Posterior cingulate gyrus (tissue), 11 donors: ENCODE results near the gene PTGES3.
"Not testable (repeated sequence)": the region's sequence is repeated elsewhere in the genome, so short reads cannot be mapped to it uniquely, and the experiment has no call there.

ENCODE experiments used
- DNase-seq, 10 donors: peaks; one replicate each; pipeline versions ENCODE4 v3.0.0 to v3.0.0-alpha.2; 2020 to 2021; ENCODE audit warnings: mixed read lengths in 3 of 10
- intact Hi-C: fragments of 100-400 bp; cut with DNase I; formaldehyde crosslinking; loops from one replicate; pipeline ENCODE4 v1.15.1; 2023

PTGES3 gene

GRCh38 chr12:56713345-56713744 lies 25.3 kb upstream of the PTGES3 start:
- no peak for DNase-seq
- intact Hi-C loops, result no loop called here

GRCh38 chr12:56709759-56710376 lies 21.8 kb upstream of the PTGES3 start:
- no peak for DNase-seq
- intact Hi-C loops, result no loop called here

DNA sequence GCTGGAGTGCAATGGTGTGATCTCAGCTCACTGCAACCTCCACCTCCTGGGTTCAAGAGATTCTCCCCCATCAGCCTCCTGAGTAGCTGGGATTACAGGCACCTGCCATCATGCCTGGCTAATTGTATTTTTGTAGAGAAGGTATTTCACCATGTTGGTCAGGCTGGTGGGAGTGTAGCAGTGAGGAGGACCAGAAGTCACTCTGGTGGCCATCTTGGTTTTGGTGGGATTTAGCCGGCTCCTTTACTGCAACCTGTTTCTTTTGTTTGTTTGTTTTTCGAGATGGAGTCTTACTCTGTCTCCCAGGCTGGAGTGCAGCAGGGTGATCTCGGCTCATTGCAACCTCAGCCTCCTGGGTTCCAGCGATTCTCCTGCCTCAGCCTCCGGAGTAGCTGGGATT lies 16.4 kb upstream of the PTGES3 start:
- intact Hi-C loops, result not testable (repeated sequence)
- peak in 1 of 10 donors; percentile 8 for DNase-seq

GRCh38 chr12:56699020-56699661 lies 11.1 kb upstream of the PTGES3 start:
- DNase-seq, result no peak
- intact Hi-C loops, result no loop called here

GRCh38 chr12:56695327-56696101 lies 7.4 kb upstream of the PTGES3 start:
- intact Hi-C loops, result no loop called here
- DNase-seq, result no peak

DNA sequence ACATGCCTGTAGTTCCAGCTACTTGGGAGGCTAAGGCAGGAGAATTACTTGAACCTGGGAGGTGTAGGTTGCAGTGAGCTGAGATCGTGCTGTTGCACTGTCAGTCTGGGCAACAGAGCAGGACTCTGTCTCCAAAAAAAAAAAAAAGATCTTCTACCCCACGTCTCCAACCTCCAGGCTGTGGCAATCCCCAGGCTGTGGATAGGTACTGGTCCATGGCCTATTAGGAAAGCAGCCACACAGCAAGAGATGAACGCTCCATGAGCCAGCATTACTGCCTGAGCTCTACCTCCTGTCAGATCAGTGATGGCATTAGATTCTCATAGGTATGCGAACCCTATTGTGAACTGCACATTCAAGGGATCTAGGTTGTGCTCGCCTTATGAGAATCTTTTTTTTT lies 6.1 kb upstream of the PTGES3 start:
- intact Hi-C loops, result no loop called here
- DNase-seq, result no peak

GRCh38 chr12:56688846-56689109 lies 694 bp upstream of the PTGES3 start:
- no peak for DNase-seq
- intact Hi-C loops, result loop anchor here (1.0 to 2.0 kb wide), 2 partner anchors 37 to 52 kb away; partner anchors contain the start of gene NACA

DNA sequence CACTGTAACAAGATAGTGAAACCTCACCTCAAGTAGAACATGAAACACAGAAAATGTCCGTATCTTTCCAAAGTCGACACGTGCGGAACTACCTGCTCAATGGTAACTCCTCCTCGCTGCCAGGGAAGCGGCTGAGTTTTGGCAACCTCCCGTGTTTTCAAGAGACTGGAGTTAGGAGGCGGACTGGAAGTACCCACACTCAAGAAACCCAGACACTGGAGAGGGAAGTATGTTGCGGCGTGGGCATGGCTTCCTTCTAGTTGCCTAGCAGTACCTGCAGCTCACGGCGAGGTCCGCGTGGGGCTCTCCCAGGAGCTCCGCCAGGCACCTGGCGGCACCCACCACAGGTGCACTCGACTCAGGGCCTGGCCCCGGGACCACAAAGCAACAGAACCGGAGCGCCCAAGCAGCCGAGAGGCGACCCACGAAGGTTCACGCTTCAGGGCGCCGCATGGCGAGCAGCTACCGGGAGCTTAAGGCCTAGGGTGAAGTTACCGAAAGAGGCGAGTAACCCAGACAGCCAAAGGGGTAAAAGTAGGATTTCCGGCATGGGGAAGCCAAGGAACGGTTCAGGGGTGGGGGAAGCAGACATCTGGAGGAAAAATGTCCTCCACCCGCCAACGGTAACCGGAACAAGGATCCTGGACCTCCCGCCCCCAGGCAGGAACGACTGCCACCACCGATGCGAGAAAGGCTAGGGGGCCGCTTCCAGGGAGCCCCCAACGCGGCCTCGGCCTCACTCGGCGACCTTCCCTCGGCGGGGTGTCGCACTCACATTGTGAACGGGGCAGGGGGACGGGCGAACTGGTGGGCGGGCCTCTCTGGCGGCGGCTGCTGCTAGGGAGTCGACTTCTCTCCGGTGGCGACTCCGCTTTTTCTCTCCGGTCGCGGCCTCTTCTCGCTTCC lies 608 bp downstream of the PTGES3 start:
- intact Hi-C loops, result loop anchor here (1.0 to 2.0 kb wide), 2 partner anchors 38 to 51 kb away; partner anchors contain the start of gene NACA
- DNase-seq, result peak in 9 of 10 donors; percentile 20 to 91 (median 46)

- intact Hi-C loops, result no loop called here
- DNase-seq, result peak in 1 of 10 donors; percentile 37
Measured at GRCh38 chr12:56684745-56685359, 3.2 kb downstream of the PTGES3 start.

DNA sequence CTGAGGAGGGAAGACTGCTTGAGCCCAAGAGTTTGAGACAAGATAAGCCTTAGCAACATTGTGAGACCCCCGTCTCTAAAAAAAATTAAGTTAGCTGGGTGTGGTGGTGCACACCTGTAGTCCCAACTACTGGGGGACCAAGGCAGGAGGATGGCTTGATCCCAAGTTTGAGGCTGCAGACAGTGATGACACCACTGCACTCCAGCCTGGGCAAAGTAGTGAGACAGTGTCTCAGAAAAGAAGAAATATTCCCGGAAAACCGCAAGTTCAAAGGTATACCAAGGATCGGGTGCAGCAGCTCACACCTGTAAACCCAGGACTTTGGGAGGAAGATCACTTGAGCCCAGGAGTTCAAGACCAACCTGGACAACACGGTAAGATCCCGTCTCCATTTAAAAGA lies 5.8 kb downstream of the PTGES3 start:
- DNase-seq, result no peak
- intact Hi-C loops, result no loop called here

DNA sequence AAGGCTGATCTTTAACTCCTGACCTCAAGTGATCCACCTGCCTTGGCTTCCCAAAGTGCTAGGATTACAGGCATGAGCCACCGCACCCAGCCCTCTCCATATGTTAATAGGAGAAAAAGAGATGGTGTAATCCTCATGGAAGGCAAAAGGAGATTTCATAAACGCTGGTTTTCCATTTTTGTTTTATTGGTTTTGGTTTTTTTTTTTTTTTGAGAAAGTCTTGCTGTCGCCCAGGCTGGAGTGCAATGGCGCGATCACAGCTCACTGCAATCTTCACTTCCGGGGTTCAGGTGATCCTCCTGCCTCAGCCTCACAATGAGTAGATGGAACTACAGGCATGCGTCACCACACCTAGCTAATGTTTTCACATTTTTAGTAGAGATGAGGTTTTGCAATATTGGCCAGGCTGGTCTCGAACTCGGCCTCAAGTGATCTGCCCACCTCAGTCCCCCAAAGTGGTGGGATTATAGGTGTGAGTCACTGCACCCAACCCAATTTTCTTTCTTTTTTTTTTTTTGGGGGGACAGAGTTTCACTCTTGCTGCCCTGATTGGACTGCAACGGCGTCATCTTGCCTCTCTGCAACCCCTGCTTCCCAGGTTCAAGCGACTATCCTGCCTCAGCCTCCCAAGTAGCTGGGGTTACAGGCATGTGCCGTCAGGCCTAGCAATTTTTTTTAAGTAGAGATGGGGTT lies 8.1 kb downstream of the PTGES3 start:
- DNase-seq, result no peak
- intact Hi-C loops, result no loop called here

DNA sequence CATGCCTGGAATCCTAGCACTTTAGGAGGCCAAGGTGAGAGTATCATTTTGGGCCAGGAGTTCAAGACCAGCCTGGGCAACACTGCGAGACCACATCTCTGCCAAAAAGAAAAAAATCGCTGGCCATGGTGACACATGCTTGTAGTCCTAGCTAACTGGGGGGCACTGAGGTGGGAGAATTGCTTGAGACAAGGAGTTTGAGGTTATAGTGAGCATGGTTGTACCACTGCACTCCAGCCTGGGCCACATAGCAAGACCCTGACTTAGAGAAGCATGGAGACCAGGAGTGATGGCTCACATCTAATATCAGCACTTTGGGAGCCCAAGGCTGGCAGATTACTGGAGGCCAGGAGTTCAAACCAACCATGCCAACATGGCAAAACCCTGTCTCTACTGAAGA lies 9.2 kb downstream of the PTGES3 start:
- intact Hi-C loops, result no loop called here
- no peak for DNase-seq

DNA sequence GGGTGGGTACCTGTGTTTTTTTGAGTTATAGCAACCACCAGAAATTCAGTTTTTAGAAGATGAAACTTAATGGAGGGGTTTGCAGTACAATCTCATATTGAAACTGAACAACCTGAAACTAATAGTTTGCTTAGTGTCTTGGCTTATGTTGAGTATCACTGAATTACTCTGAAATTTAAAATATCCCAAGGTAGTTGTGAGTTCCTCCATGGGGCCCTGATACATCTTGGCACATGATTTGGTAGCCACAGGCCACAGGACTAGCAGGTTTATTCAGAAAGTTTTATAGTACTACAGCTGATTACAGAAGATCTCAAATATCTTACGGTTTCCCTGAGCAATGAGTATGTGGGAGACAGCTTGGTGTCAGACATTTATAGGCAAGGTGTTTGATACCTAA lies 10.4 kb downstream of the PTGES3 start:
- intact Hi-C loops, result no loop called here
- DNase-seq, result no peak

- no peak for DNase-seq
- intact Hi-C loops, result no loop called here
Measured at GRCh38 chr12:56676851-56677580, 11.1 kb downstream of the PTGES3 start.

GRCh38 chr12:56671608-56672007 lies 16.5 kb downstream of the PTGES3 start:
- intact Hi-C loops, result no loop called here

GRCh38 chr12:56670836-56671235 lies 17.2 kb downstream of the PTGES3 start:
- intact Hi-C loops, result no loop called here
- no peak for DNase-seq

More at GRCh38 chr12:56671608-56672007, 16.5 kb downstream of the PTGES3 start:
- no peak for DNase-seq

- intact Hi-C loops, result no loop called here
- no peak for DNase-seq
Measured at GRCh38 chr12:56668197-56668457, 20.0 kb downstream of the PTGES3 start.

DNA sequence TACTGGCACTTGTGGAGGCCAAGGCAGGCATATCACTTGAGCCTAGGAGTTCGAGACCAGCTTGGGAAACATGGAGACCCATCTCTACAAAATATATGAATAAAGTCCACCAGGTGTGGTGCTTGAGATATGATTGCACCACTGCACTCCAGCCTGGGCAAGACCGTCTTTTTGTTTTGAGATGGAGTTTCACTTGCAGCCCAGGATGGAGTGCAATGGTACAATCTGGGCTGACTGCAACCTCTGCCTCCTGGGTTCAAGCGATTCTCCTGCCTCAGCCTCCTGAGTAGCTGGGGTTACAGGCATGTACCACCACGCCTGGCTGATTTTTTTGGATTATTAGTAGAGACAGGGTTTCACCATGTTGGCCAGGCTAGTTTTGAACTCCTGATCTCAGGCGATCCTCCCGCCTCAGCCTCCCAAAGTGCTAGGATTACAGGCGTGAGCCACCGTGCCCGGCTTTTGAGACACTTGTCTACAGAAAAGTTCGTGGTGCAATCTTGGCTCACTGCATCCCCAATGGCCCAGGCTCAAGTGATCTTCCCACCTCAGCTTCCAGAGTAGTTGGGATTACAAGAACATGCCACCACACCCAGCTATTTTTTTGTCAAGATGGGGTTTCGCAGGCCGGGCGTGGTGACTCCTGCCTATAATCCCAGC lies 26.0 kb downstream of the PTGES3 start:
- intact Hi-C loops, result no loop called here
- DNase-seq, result no peak

DNA sequence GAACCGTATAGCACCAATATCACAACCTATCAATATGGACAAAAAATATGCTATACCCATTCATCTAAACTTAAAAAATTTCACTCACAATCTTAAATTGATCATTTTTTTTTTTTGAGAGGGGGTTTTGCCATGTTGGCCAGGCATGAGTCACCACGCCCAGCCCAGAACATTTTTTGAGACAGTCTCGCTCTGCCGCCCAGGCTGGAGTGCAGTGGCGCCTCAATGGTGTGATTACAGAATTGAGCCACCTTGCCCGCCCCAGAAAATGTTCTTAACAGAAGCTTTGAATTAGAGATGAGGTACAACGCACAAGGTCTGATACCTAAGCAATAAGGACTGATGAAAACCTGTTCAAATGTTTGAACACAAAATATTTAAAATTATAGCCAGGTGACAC lies 26.5 kb downstream of the PTGES3 start:
- intact Hi-C loops, result no loop called here
- DNase-seq, result no peak
